Measurements from ENCODE around the gene GSTK1.
"Not testable (repeated sequence)": the region's sequence is repeated elsewhere in the genome, so short reads cannot be mapped to it uniquely, and the experiment has no call there.

GSTK1 gene

DNA sequence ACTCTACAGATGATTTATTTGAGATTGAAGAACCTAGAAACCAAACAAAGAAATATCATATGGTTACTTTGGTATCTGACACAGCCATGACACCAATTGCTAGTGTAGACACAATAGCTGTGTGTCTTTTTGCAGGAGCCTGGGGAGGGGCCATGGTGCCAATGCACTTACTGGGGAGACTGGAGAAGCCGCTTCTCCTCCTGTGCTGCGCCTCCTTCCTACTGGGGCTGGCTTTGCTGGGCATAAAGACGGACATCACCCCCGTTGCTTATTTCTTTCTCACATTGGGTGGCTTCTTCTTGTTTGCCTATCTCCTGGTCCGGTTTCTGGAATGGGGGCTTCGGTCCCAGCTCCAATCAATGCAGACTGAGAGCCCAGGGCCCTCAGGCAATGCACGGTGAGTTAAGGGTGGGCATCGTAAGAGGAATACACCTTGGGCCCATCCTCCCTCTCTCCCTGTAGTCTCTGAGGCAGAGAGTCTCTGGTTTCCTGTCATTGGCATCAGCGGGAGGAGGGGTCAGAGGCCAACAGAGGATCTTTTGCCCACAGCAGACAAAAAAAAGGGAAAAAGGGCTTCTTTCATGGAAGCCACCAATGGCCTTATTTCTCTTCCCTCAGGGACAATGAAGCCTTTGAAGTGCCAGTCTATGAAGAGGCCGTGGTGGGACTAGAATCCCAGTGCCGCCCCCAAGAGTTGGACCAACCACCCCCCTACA is 22.7 kb downstream of the GSTK1 start:
- Histone ChIP-seq H3K27me3 (ENCODE audit: low read depth) (no peaks in the 10 kb centered on the region), H3K4me1 (peaks cover 30% of the 10 kb centered on the region), H3K4me3 (no peak overlapping the region), H3K36me3 (replicated peaks) (no peaks in the 10 kb centered on the region; the same call in none of the 2 replicates), H3K9me3 (peaks cover 6% of the 10 kb centered on the region; the same call in 1 of the 2 replicates)
- in situ Hi-C loops (cut with MboI; ENCODE audit: low sequenced_read_pairs), result no loop called here
- DNase-seq (ENCODE audit: low spot score in 2 of 2), result no peak

DNA sequence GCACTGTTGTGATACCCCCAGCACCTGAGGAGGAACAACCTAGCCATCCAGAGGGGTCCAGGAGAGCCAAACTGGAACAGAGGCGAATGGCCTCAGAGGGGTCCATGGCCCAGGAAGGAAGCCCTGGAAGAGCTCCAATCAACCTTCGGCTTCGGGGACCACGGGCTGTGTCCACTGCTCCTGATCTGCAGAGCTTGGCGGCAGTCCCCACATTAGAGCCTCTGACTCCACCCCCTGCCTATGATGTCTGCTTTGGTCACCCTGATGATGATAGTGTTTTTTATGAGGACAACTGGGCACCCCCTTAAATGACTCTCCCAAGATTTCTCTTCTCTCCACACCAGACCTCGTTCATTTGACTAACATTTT is 23.3 kb downstream of the GSTK1 start:
- peaks cover 30% of the 10 kb centered on the region for H3K4me1 ChIP-seq
- peaks cover 6% of the 10 kb centered on the region; the same call in 1 of the 2 replicates for H3K9me3 ChIP-seq
- no peaks in the 10 kb centered on the region; the same call in none of the 2 replicates for H3K36me3 ChIP-seq (replicated peaks)
- DNase-seq (ENCODE audit: low spot score in 2 of 2), result no peak
- no peaks in the 10 kb centered on the region for H3K27me3 ChIP-seq (ENCODE audit: low read depth)
- in situ Hi-C loops (cut with MboI; ENCODE audit: low sequenced_read_pairs), result no loop called here
- H3K4me3 ChIP-seq, result no peak overlapping the region

DNA sequence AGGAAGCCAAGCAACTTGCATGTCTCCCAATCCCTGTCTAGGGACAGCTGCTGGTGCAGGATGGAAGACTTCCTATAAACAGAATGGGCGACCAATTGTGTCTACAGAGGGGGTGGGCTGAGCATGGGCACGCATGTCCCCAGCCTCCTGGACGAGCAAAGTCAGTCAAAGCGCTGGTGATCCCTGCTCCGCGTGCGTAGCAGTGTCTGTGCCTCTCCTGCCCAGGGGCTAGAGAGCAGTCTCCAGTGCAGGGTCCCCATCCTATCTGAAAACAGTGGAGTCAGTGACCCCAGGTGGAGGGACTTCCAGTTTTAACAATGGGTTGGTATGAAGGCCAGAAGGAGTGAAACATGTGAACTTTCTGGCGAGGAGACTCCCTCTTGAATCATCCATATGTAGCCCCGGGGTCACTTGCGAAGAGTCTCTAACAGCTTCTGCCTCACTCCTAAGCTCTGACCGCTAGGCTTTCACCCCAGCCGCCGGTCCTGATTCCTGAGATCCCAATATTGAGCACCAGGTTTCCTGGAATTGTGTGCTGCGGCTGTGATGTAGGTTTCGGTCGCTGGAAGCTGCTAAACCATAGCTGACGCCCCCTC is 24.2 kb downstream of the GSTK1 start:
- Histone ChIP-seq H3K4me3 (peak overlapping the region; percentile 95), H3K27me3 (ENCODE audit: low read depth) (no peaks in the 10 kb centered on the region), H3K9me3 (peaks cover 6% of the 10 kb centered on the region; the same call in 1 of the 2 replicates), H3K36me3 (replicated peaks) (peaks cover 7% of the 10 kb centered on the region), H3K4me1 (peaks cover 27% of the 10 kb centered on the region)
- no peak for DNase-seq (ENCODE audit: low spot score in 2 of 2)
- in situ Hi-C loops (cut with MboI; ENCODE audit: low sequenced_read_pairs), result no loop called here

DNA sequence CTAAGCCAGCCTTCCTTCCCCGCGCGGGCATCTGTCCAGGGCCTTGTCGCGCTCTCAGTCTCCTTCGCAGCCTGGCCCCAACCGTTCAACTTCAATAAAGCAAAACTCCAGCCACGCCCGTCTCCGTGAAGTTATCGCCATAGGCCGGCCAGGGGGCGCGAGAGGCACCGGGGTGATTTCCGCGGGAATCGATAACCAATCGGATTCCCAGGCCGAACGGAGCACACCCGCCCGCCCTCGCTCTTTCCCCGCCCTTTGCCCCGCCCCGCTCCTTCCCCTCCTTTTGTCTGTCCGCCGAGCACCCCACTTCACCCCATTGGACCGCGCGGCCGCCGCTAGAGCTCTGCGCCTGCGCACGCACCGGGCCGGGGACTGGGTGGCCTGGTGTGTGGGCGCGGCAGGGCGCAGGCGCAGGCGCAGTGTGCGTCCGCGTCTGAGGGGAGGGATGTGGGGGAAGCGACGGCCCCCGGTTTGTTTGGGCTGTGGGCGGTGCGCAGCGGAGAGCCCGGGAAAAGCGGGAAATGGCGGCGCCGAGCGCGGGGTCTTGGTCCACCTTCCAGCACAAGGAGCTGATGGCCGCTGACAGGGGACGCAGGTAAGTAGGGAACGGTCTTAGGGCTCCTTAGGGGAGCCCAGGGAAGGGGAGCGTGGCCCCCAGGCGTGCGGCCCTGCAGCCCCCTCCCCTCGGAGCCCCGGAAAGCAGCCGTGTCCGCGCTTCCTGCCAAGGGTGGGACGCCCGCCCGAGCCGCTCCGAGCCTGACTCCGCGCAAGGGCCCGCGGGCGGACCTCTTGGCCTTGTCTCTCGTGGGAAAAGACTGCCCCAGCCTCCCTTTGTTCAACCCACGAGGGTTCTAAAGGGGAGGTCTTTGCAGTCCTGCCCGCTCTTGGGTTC is 24.9 kb downstream of the GSTK1 start, which contains the start of gene CASP2:
Gene CASP2, plus strand, starts transcription at position 417 of the 892 bp plus-strand sequence. Its CDS starts 105 bp downstream, at position 522.
- H3K9me3 ChIP-seq, result peaks cover 6% of the 10 kb centered on the region; the same call in 1 of the 2 replicates
- in situ Hi-C loops (cut with MboI; ENCODE audit: low sequenced_read_pairs), result no loop called here
- peak; percentile 92 to 97 for DNase-seq (ENCODE audit: low spot score in 2 of 2)
- H3K27me3 ChIP-seq (ENCODE audit: low read depth), result no peaks in the 10 kb centered on the region
- H3K4me3 ChIP-seq, result peak within 1 kb of the TSS; percentile 95
- peaks cover 27% of the 10 kb centered on the region for H3K4me1 ChIP-seq
- peaks cover 15% of the 10 kb centered on the region for H3K36me3 ChIP-seq (replicated peaks)

DNA sequence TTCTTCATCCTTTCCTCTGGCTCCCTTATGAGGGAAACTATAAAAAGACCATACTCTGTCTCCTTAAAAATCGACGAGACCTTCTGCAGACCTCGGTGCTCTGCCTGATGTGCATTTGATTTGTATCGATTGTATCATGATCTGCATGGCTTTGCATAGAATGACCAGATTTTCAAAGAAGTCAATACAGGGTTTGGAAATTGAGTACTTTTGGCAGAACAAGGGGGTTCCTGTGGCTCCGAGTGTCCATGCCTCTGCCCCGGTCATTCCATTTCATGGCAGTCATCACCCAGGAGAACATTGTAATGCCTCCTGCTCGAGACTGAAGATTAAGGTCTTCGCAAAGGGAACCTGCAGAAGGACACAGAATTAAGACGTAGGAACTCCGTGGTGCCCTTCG is 25.6 kb downstream of the GSTK1 start:
- in situ Hi-C loops (cut with MboI; ENCODE audit: low sequenced_read_pairs), result no loop called here
- Histone ChIP-seq H3K4me3 (peak overlapping the region; percentile 95), H3K27me3 (ENCODE audit: low read depth) (no peaks in the 10 kb centered on the region), H3K9me3 (peaks cover 6% of the 10 kb centered on the region; the same call in 1 of the 2 replicates), H3K36me3 (replicated peaks) (peaks cover 21% of the 10 kb centered on the region), H3K4me1 (peaks cover 20% of the 10 kb centered on the region)
- DNase-seq (ENCODE audit: low spot score in 2 of 2), result peak; percentile 14 to 16

DNA sequence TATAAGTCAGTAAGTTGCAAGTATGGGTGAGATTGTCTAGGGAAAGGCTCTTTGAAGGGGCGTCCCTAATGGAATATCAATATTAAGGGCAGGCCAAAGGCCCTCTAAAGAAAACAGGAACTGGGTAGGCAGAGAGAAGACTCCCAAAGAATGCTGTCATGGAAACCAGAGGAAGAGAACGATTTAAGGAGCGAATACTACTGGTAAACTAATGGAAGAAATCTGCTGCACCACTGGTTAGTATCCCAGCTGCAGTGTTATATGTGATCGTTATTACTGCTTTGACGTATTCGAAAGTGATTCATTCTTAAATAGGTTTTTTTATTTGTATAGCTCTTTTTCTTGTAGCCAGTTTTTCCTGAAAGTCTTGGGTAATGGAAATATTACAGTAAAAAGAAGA is 26.2 kb downstream of the GSTK1 start:
- H3K36me3 ChIP-seq (replicated peaks), result peaks cover 27% of the 10 kb centered on the region
- H3K4me3 ChIP-seq, result peak overlapping the region; percentile 95
- peaks cover 16% of the 10 kb centered on the region for H3K4me1 ChIP-seq
- peaks cover 6% of the 10 kb centered on the region; the same call in 1 of the 2 replicates for H3K9me3 ChIP-seq
- H3K27me3 ChIP-seq (ENCODE audit: low read depth), result no peaks in the 10 kb centered on the region
- DNase-seq (ENCODE audit: low spot score in 2 of 2), result peak in 1 of 2 experiments; percentile 24
- in situ Hi-C loops (cut with MboI; ENCODE audit: low sequenced_read_pairs), result no loop called here

DNA sequence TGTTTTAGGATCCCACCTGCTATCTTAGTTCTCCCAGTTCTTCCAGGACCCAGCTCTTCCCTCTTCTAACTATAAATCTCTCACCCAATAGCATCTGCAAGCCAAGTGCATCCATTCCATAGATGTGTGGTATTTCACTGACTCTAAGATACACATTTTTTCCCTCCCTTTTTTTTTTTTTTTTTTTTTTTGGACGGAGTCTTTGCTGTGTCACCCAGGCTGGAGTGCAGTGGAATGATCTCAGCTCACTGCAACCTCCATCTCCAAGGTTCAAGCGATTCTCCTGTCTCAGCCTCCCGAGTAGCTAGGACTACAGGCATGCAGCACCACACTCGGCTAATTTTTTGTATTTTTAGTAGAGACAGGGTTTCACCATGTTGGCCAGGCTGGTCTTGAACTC is 26.6 kb downstream of the GSTK1 start:
- H3K4me3 ChIP-seq, result peak overlapping the region; percentile 95
- H3K9me3 ChIP-seq; DNase-seq (ENCODE audit: low spot score in 2 of 2); in situ Hi-C loops (cut with MboI; ENCODE audit: low sequenced_read_pairs); H3K27me3 ChIP-seq (ENCODE audit: low read depth): not testable (repeated sequence)
- H3K36me3 ChIP-seq (replicated peaks), result peaks cover 32% of the 10 kb centered on the region
- peaks cover 16% of the 10 kb centered on the region for H3K4me1 ChIP-seq

DNA sequence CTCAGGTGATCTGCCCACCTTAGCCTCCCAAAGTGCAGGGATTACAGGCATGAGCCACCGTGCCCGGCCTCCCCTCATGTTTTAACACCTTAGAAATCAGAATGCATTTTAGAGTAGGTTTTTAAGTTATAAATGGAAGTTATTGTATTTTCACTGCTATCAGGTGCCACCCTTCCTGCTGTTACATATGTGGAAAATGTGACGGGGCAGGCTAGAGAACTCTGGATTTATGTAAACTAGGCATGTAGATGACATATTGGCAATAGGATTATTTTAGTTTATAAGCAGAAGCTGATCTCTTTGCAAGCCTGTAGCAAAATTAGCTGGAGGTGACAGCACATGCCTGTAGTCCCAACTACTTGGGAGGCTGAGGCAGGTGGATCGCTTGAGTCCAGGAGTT is 27.1 kb downstream of the GSTK1 start:
- H3K9me3 ChIP-seq, result peaks cover 6% of the 10 kb centered on the region; the same call in 1 of the 2 replicates
- H3K4me1 ChIP-seq, result peaks cover 16% of the 10 kb centered on the region
- DNase-seq (ENCODE audit: low spot score in 2 of 2), result no peak
- H3K27me3 ChIP-seq (ENCODE audit: low read depth), result no peaks in the 10 kb centered on the region
- peak overlapping the region; percentile 95; the same call in 1 of the 2 replicates for H3K4me3 ChIP-seq
- H3K36me3 ChIP-seq (replicated peaks), result peaks cover 36% of the 10 kb centered on the region
- in situ Hi-C loops (cut with MboI; ENCODE audit: low sequenced_read_pairs), result no loop called here

DNA sequence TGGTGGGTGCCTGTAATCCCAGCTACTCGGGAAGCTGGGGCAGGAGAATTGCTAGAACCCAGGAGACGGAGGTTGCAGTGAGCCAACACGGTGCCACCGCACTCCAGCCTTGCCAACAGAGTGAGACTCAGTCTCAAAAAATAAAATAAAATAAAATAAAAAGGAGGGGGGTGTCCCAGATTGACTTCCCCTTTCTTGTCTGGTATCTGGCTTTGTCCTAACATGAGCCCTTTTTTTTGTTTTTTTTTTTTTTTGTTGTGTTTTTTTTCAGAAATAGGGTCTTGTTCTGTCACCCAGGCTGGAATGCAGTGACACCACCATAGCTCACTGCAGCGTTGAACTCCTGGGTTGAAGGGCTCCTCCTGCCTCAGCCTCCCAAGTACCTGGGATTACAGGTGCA is 29.6 kb downstream of the GSTK1 start:
- peaks cover 58% of the 10 kb centered on the region for H3K36me3 ChIP-seq (replicated peaks)
- no peak overlapping the region for H3K4me3 ChIP-seq
- DNase-seq (ENCODE audit: low spot score in 2 of 2), result no peak
- H3K27me3 ChIP-seq (ENCODE audit: low read depth), result no peaks in the 10 kb centered on the region
- H3K4me1 ChIP-seq, result peaks cover 13% of the 10 kb centered on the region
- in situ Hi-C loops (cut with MboI; ENCODE audit: low sequenced_read_pairs), result no loop called here
- no peaks in the 10 kb centered on the region for H3K9me3 ChIP-seq

DNA sequence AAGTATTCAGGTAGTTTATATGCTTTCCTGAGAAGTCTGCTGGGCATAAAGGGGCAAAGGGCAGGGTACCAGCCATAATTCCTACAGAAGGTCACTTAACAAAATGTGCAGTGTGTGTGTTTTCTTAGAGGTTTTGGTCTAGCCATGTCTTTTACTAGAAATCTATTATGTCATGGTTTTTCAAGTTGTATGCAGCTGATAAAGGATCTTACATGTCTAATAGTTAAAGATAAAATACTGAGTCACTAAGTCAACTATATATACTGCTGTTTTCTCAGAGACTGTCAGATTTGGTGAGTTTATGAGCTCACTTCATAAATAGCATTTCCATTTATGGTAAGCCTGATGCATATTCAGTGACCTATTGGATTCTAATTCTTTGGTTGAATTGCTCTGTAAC is 32.6 kb downstream of the GSTK1 start:
- H3K4me1 ChIP-seq, result peaks cover 2% of the 10 kb centered on the region
- H3K9me3 ChIP-seq, result no peaks in the 10 kb centered on the region
- in situ Hi-C loops (cut with MboI; ENCODE audit: low sequenced_read_pairs), result no loop called here
- DNase-seq (ENCODE audit: low spot score in 2 of 2), result no peak
- H3K4me3 ChIP-seq, result no peak overlapping the region
- H3K27me3 ChIP-seq (ENCODE audit: low read depth), result no peaks in the 10 kb centered on the region
- H3K36me3 ChIP-seq (replicated peaks), result peaks cover 85% of the 10 kb centered on the region

DNA sequence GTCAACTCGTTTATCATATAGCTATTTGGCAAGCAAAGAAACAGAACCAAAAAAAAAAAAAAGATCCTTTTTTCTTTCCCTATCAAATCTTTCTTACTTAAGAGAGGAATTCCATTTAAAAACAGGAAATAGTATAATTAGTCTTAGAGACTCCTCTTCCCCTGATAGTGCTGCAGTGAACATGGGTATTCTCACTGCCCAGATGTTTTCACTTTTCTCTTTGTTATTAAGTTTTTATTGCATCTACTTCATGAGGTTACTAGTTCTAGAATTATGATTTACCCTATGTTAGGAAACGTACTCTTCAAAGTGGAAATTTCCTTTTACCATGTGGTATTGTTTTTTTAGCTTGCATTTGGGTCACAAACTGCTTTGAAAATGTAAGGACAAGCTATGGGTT is 33.4 kb downstream of the GSTK1 start:
- DNase-seq (ENCODE audit: low spot score in 2 of 2), result no peak

DNA sequence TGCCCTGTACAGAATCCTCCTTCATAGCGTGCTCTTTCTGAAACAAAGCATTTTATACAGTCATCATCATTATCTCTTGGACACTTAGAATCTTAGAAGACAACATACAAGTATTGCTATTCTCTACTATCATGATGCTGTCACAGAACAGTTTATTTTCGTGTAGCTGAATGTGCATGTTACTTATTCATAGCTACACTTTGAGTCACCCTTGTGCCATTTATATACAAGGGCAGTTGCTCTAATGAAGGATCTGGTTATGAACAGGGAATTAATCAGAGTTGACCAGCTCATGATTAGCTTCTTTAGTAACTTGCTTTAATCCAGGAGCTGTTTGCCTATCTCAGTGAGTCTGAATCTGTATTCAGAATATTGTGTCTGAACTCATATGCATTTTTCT is 36.1 kb downstream of the GSTK1 start:
- in situ Hi-C loops (cut with MboI; ENCODE audit: low sequenced_read_pairs), result no loop called here
- Histone ChIP-seq H3K4me3 (no peak overlapping the region), H3K36me3 (replicated peaks) (peaks cover 91% of the 10 kb centered on the region), H3K9me3 (no peaks in the 10 kb centered on the region), H3K4me1 (no peaks in the 10 kb centered on the region), H3K27me3 (ENCODE audit: low read depth) (no peaks in the 10 kb centered on the region)
- no peak for DNase-seq (ENCODE audit: low spot score in 2 of 2)

More for the DNA sequence above, 33.4 kb downstream of the GSTK1 start:
- no peak overlapping the region for H3K4me3 ChIP-seq
- H3K27me3 ChIP-seq (ENCODE audit: low read depth), result no peaks in the 10 kb centered on the region
- in situ Hi-C loops (cut with MboI; ENCODE audit: low sequenced_read_pairs), result no loop called here
- no peaks in the 10 kb centered on the region for H3K9me3 ChIP-seq
- H3K36me3 ChIP-seq (replicated peaks), result peaks cover 93% of the 10 kb centered on the region
- no peaks in the 10 kb centered on the region for H3K4me1 ChIP-seq

DNA sequence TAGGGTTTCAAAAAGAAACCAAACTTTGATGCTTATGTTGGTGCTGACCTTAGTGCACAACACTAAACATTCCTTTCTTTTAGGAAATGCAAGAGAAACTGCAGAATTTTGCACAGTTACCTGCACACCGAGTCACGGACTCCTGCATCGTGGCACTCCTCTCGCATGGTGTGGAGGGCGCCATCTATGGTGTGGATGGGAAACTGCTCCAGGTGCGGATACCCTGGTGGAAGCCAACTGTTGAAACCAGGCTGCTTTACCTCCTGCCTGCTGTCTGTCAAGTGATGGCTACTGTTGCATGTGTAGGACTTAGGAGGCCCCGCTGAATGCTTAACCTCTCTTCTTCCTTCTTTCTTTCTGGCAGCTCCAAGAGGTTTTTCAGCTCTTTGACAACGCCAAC is 36.6 kb downstream of the GSTK1 start:
- Histone ChIP-seq H3K9me3 (no peaks in the 10 kb centered on the region), H3K27me3 (ENCODE audit: low read depth) (no peaks in the 10 kb centered on the region), H3K36me3 (replicated peaks) (peaks cover 91% of the 10 kb centered on the region), H3K4me1 (no peaks in the 10 kb centered on the region), H3K4me3 (no peak overlapping the region)
- DNase-seq (ENCODE audit: low spot score in 2 of 2), result peak in 1 of 2 experiments; percentile 66
- in situ Hi-C loops (cut with MboI; ENCODE audit: low sequenced_read_pairs), result no loop called here
